OCI-LY7 (cell line): Measurements from ENCODE around the gene OR13A1.
"Not testable (repeated sequence)": the region's sequence is repeated elsewhere in the genome, so short reads cannot be mapped to it uniquely, and the experiment has no call there.

Source experiments
- EZH2phosphoT487 ChIP-seq: fragments of 200-600 bp; sonication (generic); IDR thresholded peaks from 2 replicates; pipeline ENCODE4 v1.6.1; 2018; ENCODE audit warnings: low read depth, borderline replicate concordance, mild to moderate bottlenecking, mixed run types, antibody characterized with exemption, low read length, moderate library complexity, mixed read lengths
- TF ChIP-seq, protein P1 (sequence below): fragments of 200-600 bp; sonication (generic); conservative IDR thresholded peaks from 2 replicates; pipeline ENCODE4 v1.5.1; 2014; ENCODE audit warnings: mild to moderate bottlenecking, antibody characterized with exemption, low read length, moderate library complexity, mixed read lengths

- TF ChIP-seq, protein P1, sequence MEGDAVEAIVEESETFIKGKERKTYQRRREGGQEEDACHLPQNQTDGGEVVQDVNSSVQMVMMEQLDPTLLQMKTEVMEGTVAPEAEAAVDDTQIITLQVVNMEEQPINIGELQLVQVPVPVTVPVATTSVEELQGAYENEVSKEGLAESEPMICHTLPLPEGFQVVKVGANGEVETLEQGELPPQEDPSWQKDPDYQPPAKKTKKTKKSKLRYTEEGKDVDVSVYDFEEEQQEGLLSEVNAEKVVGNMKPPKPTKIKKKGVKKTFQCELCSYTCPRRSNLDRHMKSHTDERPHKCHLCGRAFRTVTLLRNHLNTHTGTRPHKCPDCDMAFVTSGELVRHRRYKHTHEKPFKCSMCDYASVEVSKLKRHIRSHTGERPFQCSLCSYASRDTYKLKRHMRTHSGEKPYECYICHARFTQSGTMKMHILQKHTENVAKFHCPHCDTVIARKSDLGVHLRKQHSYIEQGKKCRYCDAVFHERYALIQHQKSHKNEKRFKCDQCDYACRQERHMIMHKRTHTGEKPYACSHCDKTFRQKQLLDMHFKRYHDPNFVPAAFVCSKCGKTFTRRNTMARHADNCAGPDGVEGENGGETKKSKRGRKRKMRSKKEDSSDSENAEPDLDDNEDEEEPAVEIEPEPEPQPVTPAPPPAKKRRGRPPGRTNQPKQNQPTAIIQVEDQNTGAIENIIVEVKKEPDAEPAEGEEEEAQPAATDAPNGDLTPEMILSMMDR, result not testable (repeated sequence)
- not testable (repeated sequence) for TF ChIP-seq EZH2phosphoT487
These were observed 17.0 kb downstream of the OR13A1 start for GRCh38 chr10:45298341-45298955.
